ENCODE measurements around the gene AGTRAP.
A peak's percentile ranks its signal among the peaks of the same experiment; 100 is the strongest.

The AGTRAP gene

DNA sequence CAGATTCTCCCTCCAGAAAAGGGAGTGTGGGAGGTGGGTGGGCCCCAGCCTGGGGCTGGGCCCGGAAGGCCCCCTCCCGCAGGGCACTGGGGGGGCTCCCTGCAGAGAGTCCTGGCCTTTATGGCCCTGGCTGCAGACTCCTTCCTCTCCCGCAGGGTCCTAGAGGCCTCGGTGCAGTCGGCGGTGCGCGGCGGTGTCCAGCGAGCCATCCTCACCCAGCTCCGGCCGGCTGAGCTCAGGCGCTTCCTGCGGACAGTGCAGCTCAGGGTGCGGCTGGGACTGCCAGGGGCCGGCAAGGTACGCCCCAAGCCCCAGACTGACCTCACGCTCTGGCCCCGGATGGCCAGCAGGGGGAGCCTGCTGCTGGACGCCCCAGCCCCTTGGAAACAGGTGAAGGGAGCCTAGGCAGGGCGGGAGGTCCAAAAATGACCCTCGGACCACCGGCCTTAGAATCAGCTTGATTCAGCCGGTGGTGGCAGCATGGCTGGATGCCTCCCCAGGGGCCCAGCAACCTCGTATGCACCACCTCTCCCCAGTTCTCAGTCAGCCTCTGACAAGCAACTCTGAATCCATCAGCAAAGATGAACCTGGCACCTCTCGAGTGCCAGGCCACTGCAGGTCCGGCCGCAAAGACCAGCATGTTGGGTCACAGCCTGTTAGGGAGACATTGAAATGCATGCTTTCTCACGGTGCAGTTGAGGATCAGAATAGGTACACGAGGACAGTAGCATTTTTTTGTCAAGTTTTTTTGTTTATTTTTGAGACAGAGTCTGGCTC is 49.2 kb downstream of the AGTRAP start:
- peak; percentile 64 for DNase-seq

DNA sequence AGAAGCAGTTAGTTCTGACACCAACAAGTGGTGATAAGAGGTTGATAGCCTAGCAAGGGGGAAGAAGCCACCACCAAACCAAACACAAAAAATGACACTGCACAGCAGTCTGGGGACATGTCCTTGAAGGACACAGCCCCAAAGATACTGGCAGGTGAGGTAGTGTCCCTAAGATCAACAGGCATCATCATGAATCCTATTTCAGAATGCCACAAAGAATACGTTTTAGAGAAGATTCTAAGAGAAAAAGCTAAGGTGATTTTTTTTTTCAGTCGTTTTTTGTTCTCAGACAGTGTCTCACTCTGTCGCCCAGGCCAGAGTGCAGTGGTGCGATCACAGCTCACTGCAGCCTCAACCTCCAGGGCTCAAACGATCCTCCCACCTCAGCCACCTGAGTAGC is 50.2 kb downstream of the AGTRAP start:
- no peak for DNase-seq

DNA sequence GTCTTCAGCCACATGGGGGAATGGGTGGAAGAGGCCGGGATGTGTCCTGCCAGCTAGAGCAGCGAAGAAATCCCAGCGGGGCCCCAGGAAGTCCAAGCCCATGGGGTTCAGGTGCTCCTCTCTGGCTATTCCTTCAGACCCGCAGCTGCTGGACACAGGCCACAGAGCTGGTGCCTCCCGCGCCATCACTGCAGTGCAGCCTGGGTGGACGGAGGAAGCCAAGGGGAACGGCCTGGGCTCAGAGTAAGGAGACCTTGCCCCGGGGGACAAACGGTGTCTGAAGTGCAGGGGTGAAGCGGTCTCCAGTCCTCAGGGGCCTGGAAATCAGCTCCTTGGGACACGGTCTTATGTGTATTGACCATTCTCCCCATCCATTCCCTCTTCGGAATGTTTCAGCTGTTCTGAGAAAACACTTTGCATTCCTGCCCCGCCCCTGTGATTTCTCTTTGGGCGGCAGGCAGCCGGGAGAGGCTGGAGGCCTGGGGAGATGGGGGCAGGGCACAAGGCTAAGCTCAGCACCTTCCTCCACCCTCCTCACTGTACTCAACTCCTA is 51.4 kb downstream of the AGTRAP start:
- no peak for DNase-seq

DNA sequence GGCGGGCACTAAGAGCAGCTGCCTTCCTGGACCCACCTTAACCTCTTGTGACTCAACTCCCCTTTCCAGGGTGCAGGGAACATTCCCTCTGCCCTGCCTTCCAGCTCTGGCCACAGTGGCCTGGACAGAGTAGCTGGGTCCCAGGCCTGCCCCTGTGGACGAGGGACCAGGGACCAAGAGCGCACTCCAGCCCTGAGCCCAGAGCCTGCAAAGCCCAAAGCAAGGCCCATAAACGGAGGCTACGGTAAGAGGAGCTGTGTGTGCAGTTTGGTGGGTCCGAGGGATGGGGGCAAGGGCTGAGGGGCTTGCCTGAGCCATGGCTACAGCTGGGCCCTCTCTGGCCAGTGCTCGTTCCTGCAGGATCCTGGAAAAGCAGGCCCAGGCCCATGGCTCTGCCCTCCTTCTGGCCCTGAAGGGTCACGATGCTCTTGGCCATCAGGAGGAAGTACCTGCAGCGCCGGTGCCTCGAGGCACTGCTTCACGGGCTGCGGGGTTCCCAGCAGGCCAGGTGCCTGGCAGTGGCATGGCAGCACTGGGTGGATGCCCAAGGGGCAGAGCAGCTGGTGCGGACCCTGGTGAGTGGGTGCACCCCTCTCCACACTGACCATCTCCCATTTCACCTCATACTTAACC is 52.0 kb downstream of the AGTRAP start:
- DNase-seq, result no peak

DNA sequence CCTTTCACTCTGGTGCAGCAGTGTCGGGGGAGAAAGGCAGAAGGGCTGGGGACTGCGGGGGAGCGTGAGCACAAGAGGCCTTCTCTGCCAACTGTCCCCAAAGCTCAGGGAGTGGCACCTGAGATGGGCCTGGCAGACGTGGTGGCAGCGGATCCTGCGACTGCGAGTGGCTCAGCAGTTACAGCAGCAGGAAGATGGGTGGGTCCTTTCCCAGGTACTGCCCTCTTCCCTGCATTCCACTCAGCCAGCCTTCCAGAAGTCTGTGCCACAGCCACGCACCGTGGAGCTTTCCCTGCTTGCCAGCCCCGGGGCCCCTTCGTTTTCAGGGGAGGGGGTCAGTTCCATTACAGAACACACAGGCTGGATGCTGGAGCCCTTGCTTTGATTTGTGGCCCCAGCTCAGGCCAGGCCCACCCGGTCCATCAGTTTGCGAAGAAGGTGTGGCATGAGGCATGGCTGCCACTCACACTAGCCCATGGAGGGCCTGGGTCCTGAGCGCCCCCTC is 52.7 kb downstream of the AGTRAP start:
- no peak for DNase-seq

DNA sequence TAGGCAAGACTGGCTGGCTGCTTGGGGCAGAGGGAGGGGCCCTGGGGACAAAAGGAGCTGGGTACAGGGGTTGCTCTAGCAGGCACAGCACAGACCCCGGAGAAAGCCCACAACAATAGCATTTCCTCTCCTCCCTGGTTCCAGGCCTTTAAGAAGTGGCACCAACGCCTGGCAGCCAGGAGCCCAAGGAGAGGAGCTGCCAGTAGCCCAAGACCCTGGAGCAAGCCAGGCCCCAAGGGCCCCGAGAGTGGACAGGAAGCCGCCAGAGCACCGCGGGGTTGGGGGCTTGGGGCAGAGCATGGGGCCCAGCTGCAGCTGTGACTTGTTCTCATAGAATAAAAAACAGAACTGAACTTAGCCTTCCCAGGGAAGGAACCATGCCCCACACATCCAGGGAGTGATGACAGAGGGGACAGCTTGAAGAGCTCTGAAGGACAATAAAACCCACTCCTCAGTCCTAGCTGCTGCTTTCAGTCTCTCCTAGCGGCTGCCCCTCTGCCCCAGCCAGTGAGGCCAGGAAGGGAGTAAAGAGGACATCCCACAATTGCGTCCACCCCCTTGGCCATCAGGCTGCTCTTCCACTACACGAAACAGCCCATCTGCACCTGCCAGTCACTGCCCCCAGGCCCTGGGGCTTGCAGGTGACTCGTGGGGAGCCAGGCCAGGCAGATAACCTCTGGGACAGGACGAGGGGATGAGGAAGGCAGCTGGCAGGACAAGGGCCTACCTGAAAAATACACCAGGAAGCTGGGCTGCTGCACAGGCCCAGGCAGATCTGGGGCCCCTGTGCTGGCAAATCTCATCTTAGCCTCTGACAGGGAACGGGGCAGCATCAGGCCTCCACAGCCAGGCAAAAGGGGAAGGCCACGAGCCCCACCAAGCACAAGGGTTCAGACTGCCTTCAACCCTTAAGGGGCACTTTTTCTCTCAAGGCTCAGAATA is 53.5 kb downstream of the AGTRAP start:
- DNase-seq, result no peak

DNA sequence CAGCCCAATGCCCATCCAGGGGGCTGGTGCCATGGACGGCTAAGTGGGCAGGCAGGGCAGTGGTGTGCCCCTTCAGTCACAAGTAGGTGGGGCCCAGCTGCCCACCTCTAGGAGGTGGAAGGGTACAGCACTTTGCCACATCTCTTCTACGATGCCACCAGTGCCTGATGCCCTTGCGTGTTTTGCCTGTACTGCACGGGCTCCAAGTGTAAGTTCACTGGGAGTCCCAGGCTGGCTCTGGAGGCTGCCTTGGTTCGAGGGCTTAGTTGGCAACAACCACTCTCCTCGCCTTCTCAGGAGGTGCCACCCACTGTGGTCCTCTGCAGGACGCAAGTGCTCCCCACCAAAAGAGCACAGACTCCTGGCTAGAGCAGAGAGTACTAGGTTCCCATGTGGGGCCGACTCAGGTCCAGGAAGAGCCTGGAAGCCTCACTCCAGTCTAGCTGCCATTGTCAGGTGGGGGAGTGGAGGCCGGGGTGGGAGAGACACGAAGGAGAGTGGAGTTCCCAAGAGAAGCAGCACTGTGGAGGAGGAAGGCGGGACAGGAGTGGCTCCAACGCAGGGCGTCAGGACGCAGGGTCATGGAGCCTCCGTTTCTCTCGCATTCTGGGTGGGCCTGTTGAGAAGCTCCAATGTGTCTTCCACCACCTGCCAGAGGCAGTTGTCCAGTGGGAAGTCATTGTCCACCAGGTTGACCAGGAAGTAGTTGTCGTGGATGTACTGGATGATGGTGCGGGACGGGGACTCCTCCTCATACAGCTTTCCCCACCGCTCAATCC is 54.4 kb downstream of the AGTRAP start:
- no peak for DNase-seq

DNA sequence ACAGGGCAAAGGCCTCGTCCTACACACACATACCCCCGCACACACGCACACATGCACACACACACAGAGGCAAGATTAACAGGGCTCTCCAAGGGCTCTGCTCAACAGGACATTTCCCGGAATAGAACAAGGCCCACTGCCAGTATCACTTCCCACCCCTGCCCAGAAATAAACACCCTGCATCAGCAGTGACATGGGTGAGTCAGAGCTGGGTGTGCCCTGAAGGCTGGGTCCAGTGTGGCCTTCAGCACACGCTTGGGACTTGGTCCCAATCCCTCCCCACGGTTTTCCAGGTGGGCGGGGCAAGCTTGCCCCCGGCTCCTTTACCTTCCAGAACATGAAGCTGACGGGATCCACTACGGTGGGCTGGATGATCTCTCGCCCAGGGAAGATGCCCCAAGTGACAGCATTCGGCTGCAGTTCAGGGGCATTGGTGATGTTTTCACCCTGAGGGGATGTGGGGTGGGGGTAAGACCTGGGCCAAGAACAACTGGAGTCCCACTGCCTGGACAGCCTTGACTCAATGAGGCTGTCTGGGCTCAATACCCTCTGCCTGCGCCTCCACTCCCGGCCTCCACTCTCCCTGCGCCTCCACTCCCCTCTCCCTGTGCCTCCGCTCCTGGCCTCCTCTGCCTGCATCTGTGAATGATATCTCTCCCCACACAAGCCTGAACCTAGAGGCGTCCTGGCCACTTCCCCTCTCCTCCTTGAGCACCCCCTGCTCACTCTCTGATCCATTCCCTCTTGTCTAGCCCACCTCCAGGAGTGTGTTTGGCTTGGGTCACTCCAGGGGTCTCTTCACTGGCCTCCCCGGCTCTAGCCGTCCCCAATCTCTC is 55.2 kb downstream of the AGTRAP start:
- no peak for DNase-seq

DNA sequence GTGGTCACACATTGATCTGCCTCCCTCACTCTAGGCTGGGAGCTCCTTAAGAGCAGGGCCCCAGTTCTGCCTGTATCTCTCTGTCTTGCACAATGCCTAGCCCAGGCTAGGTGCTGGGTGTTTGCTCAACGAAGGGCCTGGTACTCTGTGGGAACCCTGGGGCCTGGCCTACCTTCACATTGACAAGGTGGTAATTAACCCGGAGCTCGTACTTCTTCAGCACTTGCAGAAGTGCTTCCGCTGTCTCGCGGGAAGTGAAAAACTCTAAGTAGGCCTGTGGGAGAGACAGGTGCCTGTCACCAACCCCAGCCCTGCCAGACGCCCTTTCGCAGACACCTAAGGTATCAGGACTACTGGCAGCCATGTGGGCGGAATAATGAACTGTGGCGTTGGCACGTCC is 56.2 kb downstream of the AGTRAP start:
- DNase-seq, result no peak

DNA sequence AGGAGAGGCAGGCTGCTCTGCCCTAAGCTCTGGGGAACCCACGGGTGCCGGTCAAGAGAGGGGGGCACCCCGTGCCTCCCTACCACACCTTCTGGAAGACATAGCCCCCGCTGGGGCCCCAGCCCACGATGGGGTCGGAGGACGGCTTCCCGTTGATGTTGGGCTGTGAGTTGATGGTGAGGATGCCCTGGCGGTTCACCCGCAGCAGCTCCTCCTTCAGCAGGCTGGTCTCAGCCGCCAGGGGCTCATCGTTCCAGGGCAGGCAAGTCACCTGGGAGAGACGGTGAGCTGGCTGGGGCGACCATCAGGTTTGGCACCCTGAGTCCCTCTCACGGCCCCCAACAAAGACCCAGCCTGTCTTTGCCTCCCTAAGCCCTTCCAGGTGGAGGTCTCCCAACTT is 57.9 kb downstream of the AGTRAP start:
- no peak for DNase-seq

DNA sequence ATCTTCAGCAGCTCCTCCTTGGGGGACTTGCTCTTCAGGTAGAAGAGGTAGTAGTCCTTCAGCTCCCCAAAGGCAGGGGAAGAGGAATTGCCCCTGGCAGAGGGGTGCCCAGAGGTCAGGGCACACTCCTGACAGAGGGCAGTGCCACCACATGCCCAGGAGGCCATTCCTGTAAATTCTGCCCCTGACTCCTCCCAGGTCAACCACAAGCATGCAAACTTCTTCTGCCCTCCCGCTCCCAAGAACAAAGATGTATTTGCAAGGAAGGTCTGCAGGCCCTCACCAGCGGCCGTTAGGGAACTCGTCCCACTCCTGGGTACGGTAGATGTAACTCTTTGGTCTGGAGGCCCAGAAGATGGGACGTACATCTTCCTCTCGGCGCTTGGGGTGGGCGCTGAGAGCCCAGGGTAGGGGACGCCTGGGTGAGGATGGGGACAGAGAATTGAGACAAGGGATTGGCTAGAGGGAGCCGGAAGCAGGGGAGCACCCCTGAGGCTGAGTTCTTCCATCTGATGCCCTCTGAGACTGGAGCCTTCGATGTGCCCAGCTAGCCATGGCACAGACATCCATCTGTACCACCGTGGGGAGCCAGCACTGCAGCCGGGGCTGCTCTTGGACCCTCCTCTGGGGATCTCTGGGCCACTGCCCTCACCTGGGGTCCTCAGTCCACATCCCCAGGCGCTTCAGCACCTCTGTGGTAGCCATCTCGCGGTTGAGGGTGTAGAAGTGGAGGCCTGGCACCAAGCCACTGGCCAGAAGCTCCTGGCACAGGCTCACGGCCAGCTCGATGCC is 58.7 kb downstream of the AGTRAP start:
- no peak for DNase-seq

DNA sequence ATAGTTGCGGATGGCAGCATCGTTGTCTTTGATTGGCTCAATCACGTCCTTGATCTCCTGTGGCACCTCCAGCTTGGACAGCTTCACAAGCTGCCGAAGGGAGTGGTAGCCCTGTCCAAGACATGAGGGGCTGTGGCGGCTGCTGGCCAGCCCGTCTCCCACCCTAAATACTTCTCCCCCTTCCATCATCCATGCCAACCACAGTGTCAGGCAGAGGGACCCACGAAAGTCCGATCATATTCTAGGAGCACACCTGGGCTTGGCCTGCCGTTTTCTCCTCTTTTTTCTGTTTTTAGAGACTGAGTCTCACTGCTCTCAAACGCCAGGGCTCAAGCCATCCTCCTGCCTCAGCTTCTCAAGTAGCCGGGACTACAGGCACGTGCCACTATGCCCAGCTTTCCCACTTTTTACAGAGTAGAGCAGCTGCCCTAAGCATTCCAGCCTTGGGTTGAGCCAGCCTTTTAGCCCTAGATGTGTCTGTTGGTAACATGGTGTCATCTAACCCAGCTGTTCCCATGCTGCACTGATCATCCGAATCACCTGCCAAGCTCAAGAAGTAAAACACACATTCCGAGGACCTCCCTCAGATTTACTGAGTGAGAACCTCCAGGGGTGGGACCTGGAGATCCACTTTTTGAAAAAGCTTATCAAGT is 59.4 kb downstream of the AGTRAP start:
- DNase-seq, result no peak

DNA sequence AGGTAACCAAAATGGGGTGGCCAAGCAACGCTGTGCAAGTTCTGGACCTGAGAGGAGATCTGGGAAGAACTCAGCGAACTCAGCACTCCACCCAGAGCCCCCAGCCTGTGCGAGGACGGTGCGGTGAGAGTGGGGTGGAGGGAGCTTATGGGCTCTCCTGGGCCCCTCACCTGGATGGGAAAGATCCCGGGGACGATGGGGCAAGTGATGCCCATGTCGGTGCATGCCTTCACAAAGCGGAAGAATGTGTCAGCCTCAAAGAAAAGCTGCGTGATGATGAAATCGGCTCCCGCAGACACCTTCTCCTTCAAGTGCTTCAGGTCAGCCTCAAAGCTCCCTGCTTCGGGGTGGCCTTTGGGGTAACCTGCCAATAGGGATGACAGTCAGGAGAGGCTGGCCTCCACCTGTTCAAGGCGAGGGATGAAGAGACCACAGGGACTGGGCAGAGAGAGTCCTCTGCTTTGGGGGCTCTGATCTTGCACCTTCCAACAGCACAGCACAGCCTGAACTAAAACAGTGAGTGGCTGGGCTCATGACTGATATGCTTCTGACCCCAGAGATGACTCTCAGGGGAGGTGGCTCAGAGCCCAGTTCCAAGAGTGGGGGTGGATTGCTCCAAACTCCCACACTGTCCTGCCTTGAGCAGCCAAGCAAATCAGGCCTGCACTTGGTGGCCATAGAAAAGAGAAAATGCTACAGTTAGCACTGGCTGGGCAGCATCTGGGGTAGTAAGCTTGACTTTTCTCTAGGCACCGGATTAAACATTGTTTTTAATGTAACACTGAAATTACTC is 60.3 kb downstream of the AGTRAP start:
- no peak for DNase-seq

DNA sequence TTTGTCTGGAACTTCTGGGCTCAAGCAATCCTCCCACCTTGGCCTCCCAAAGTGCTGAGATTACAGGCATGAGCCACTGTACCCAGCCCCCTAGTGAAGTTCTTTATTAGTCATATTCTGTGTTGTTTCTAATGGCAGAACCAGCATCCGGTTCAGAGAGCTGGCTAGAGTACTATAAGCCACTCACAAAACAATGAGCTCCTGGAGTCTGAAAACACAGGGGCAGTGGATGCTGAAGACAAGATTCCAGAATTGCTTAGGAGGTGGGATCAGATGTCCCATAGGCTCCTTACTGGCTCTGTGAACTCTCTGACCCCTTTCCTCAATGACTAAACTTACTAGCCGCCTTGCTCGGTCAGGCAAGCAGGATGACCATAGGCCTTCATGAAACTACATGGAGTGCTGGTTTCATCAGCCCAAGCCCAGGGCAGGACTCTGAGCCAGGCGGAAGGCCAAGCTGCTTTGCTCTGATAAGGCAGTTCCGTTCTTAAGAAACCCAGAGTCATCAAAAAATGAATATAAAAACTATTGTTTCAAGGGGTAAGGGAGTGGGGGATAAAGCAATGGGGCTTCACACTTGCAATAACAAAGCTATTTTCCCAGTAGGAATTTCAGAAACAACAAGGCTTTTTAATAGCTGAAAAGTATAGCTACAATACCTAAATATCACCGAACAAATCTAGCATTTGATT is 61.7 kb downstream of the AGTRAP start:
- no peak for DNase-seq

DNA sequence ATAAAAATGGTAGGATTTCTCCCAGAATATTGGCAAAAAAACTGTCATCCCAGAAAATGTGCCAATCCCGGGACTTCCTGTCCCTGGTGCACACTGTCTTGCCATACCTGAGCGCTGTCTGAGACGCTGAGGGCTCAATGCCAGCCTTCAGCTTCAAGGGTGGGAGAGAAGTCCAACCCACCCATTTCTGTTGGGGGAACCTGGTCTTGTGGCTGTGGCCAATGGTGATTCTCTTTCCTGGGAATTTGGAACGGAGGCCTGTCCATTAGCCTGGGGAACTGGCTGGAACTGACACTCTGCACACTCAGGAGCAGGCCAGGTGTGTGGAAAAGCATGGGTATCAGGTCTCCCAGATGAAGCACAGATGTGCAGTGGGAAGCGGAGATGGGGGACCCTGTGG is 63.2 kb downstream of the AGTRAP start:
- DNase-seq, result no peak

DNA sequence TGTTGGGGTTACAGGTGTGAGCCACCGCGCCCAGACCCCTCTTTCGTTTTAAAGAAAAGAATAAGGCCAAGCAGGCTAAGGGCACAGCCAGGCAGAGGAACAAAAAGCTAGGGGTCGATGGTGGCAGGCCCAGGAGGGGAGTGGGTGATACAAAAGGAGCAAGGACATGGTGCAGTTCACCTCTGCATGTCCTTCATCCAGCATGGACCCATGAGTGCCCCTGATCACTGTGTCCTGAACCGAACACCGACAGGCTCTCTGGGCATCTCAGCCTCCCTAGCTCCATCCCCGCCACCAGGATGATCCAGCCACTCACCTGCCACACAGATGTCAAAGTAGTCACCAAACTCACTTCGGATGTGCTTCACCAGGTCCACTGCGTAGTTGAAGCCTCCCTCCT is 64.0 kb downstream of the AGTRAP start:
- DNase-seq, result no peak

DNA sequence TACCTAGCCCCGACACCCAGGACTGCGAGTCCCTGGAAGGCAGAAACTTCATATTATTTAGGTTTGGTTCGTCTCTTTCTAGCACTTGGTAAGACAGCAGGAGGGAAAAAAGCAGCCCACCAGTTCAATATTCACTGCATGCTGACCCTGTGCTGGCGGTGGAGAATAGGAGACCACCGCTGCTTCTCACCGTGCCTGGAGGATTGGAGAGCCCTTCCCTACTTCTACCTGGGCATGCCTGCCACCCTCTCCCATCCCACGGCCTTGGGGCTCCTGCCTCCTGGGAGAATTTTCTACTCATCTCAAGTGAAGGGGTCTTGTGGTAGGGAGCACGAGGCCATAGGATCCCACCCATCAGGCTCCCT is 64.4 kb downstream of the AGTRAP start:
- no peak for DNase-seq

Measured in NCI-H82 (cell line).